B cell (primary cell): ENCODE measurements around the gene NIF3L1. TPM values are rescaled to one million over a fixed set of nuclear protein-coding genes. Genes with fewer than 3 reads are reported as not detected.

ENCODE experiments used
- ATAC-seq: fragments of 200-7000 bp; cut with Tn5 transposase; one replicate; pipeline ENCODE4 v1.10.0; 2021; ENCODE audit warnings: low read depth, mild to moderate bottlenecking, moderate number of reproducible peaks, moderate library complexity
- CTCF ChIA-PET: fragments of 350-600 bp; sonication (Branson Sonifier 250); formaldehyde crosslinking; loops from one replicate; lab custom pipeline; 2021; ENCODE audit warnings: antibody characterized with exemption, inconsistent platforms; lab: Charles Lee
- POLR2A ChIA-PET: fragments of 350-600 bp; sonication (Branson Sonifier 250); formaldehyde crosslinking; loops from one replicate; lab custom pipeline; 2021; ENCODE audit warnings: antibody characterized with exemption; lab: Charles Lee
- DNase-seq: peaks from one replicate; pipeline ENCODE4 v3.0.0; 2013
- H2AFZ ChIP-seq: 2 replicates; pipeline ENCODE4 v1.6.1; 2012; ENCODE audit warnings: mild to moderate bottlenecking, low read depth, low read length; ENCODE audit not compliant: insufficient read depth, poor library complexity, severe bottlenecking
- H3K27ac ChIP-seq, 2 donors: 1 replicate in 1 of 2; 2 replicates in 1 of 2; pipeline ENCODE4 v1.5.1; 2012 to 2013; ENCODE audit warnings: low read length in 2 of 2, mild to moderate bottlenecking in 2 of 2, moderate library complexity in 1 of 2
- H3K27me3 ChIP-seq, 4 experiments: fragments of 200-600 bp in 1 of 4; sonication (generic) in 1 of 4; replicated peaks in 1 of 4; 1 replicate in 2 of 4; 2 replicates in 2 of 4; pipeline versions ENCODE4 v1.6.1 to v1.7.0; 2013 to 2016; ENCODE audit warnings: low read length in 3 of 4, mild to moderate bottlenecking in 2 of 4, mixed read lengths in 1 of 4, moderate library complexity in 1 of 4; ENCODE audit not compliant: insufficient read depth in 4 of 4, control insufficient read depth in 3 of 4; ENCODE audit errors: control extremely low read depth in 1 of 4
- H3K36me3 ChIP-seq, 2 experiments: replicated peaks in 1 of 2; 1 replicate in 1 of 2; 2 replicates in 1 of 2; pipeline versions ENCODE4 v1.6.1 to v1.7.1; 2013; ENCODE audit warnings: low read length in 1 of 2; ENCODE audit not compliant: insufficient read depth in 2 of 2, control insufficient read depth in 1 of 2; ENCODE audit errors: control extremely low read depth in 1 of 2, extremely low read depth in 1 of 2
- H3K4me1 ChIP-seq, 2 donors: fragments of 200-600 bp in 1 of 2; sonication (generic) in 1 of 2; 1 replicate in 1 of 2; 2 replicates in 1 of 2; pipeline versions ENCODE4 v1.5.1 to v1.6.1; 2013 to 2017; ENCODE audit warnings: low read length in 2 of 2; ENCODE audit not compliant: control insufficient read depth in 2 of 2, insufficient read depth in 2 of 2
- H3K4me2 ChIP-seq: replicated peaks from 2 replicates; pipeline ENCODE3; 2012; ENCODE audit warnings: mild to moderate bottlenecking, low read depth, low read length; ENCODE audit not compliant: poor library complexity, severe bottlenecking
- H3K4me3 ChIP-seq, 5 experiments: fragments of 200-600 bp in 1 of 5; sonication (generic) in 1 of 5; 1 replicate in 3 of 5; 2 replicates in 2 of 5; pipeline versions ENCODE4 v1.5.1 to v1.7.0; 2011 to 2016; ENCODE audit warnings: low read length in 4 of 5, mild to moderate bottlenecking in 4 of 5, low read depth in 2 of 5, control low read depth in 1 of 5, moderate library complexity in 1 of 5; ENCODE audit not compliant: insufficient read depth in 1 of 5; ENCODE audit errors: control extremely low read depth in 1 of 5, extremely low read depth in 1 of 5
- H3K79me2 ChIP-seq: fragments of 200-600 bp; sonication (generic); one replicate; pipeline ENCODE4 v1.6.0; 2016; ENCODE audit warnings: low read length; ENCODE audit not compliant: control insufficient read depth, insufficient read depth
- H3K9ac ChIP-seq: fragments of 200-600 bp; sonication (generic); 2 replicates; pipeline ENCODE4 v1.6.1; 2017; ENCODE audit warnings: mild to moderate bottlenecking, low read length, moderate library complexity
- H3K9me3 ChIP-seq, 3 donors: one replicate each; pipeline versions ENCODE4 v1.6.1 to v1.7.1; 2013; ENCODE audit warnings: low read length in 2 of 3; ENCODE audit not compliant: control insufficient read depth in 2 of 3, insufficient read depth in 1 of 3; ENCODE audit errors: control extremely low read depth in 1 of 3
- H4K20me1 ChIP-seq: 2 replicates; pipeline ENCODE4 v1.6.0; 2012; ENCODE audit warnings: mild to moderate bottlenecking, low read length; ENCODE audit not compliant: insufficient read depth, control insufficient read depth, poor library complexity, severe bottlenecking
- H3K27ac Mint-ChIP-seq: one replicate; pipeline ENCODE4 v1.8.0; 2021; ENCODE audit warnings: mixed read lengths
- H3K27me3 Mint-ChIP-seq: one replicate; pipeline ENCODE4 v1.8.0; 2021; ENCODE audit warnings: mixed read lengths
- H3K4me1 Mint-ChIP-seq: one replicate; pipeline ENCODE4 v1.8.0; 2021; ENCODE audit warnings: mixed read lengths
- H3K4me3 Mint-ChIP-seq: one replicate; pipeline ENCODE4 v1.8.0; 2021; ENCODE audit warnings: mixed read lengths
- H3K9me3 Mint-ChIP-seq: one replicate; pipeline ENCODE4 v1.8.0; 2022; ENCODE audit warnings: mixed read lengths; ENCODE audit not compliant: insufficient read depth
- CTCF ChIP-seq: fragments of 200-600 bp; IDR thresholded peaks from one replicate; pipeline ENCODE4 v1.8.0; 2022; ENCODE audit warnings: antibody characterized with exemption, mild to moderate bottlenecking
- EZH2 ChIP-seq: IDR thresholded peaks from 2 replicates; pipeline ENCODE4 v1.6.1; 2012; ENCODE audit warnings: borderline replicate concordance, low read depth, mild to moderate bottlenecking, moderate library complexity, low read length; ENCODE audit not compliant: insufficient read depth, poor library complexity, severe bottlenecking
- WGBS: methylation state at CpG from one replicate; pipeline ENCODE4 v1.1.5; 2013; ENCODE audit warnings: missing lambda C conversion rate; ENCODE audit not compliant: insufficient coverage; 5-methylcytosine and 5-hydroxymethylcytosine counted together
- intact Hi-C: fragments of 100-400 bp; cut with micrococcal nuclease; formaldehyde crosslinking; loops from one replicate; pipeline ENCODE4 v1.10.0; 2022
- polyA minus RNA-seq: library from RNA; depleted of rRNA, polyadenylated mRNA; stranded (reverse); fragments of >200 nt; gene quantifications from 2 replicates; pipeline ENCODE4 v1.2.3, GENCODE V29; 2012
- polyA plus RNA-seq: library from polyadenylated mRNA; depleted of rRNA; stranded (reverse); fragments of >200 nt; gene quantifications from 2 replicates; pipeline ENCODE4 v1.2.3, GENCODE V29; 2012
- total RNA-seq, 2 donors: library from RNA; stranded (reverse); fragments of 120-200 nt in 1 of 2; gene quantifications; 1 replicate in 1 of 2; 2 replicates in 1 of 2; pipeline versions ENCODE4 v1.2.3 to v1.2.4, GENCODE V29; 2013 to 2022

The NIF3L1 gene
- total RNA-seq (26.7 and 32.9 TPM in 2 replicates), polyA plus RNA-seq (13.5 and 22.6 TPM in 2 replicates), polyA minus RNA-seq (17.2 and 23.2 TPM in 2 replicates)
- total RNA-seq (2013): 30.6 TPM

DNA sequence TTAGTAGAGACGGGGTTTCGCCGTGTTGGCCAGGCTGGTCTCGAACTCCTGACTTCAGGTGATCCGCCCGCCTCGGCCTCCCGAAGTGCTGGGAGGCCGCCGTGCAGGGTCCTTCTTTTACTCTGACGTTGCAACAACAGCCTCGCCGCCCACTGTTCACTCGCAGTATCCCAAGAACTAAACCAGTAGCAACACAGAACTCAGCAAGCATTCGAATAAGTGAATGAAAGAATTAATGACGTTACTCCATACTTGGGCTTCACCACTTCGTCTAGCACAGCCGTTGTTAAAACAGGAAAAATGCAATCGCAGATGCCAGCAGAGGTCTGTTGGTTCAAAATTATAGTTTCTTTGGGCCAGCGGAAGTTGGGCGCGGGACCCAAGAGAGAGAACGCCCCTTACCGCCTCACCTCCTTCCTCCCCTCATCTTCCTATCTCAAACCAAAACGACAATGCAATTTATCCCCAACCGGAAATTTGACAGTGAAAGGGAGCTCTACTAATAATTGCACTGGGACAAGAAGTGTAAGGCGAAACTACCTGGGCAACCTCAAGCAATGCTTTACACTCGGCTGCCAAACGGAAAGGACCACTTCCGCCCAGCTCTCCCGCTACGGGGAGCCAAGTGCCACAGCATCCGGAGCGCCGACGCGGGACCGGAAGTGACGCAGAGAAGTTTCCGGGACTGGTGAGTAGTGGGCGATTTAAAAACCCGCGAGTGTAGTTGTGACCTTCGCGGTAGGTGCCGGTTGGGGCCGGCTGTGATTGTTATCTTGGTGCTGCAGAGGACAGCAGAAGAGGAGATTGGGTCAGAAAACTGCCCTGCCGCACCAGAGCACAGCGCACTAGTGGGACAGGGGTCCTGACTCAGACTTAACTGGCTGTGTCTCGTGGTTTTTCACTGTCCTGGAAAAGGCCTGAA is at the start of gene NIF3L1, which contains the start of gene PPIL3:
TSS of gene NIF3L1 (plus strand) at position 668 of the 922 bp plus-strand sequence. CDS start 2,573 bp downstream, outside the sequence.
TSS of gene PPIL3 (minus strand) at position 374 of the 922 bp plus-strand sequence. CDS start 1,462 bp downstream, outside the sequence.
- Mint-ChIP-seq H3K27me3 (no peaks in the 10 kb centered on the region), H3K9me3 (no peaks in the 10 kb centered on the region), H3K4me1 (peaks cover 43% of the 10 kb centered on the region), H3K27ac (peak within 1 kb of the TSS; percentile 98), H3K4me3 (peak within 1 kb of the TSS; percentile 95)
- H3K27me3 ChIP-seq: no peaks in the 10 kb centered on the region
- peak within 1 kb of the TSS; percentile 90 to 93 for H3K27ac ChIP-seq
- H3K4me1 ChIP-seq: peaks cover 15 to 28% of the 10 kb centered on the region in 2 donors
- H3K9me3 ChIP-seq: no peaks in the 10 kb centered on the region
- peak; percentile 98 for DNase-seq
- no peaks in the 10 kb centered on the region for H4K20me1 ChIP-seq
- H3K4me2 ChIP-seq: peak within 1 kb of the TSS; percentile 73
- H3K9ac ChIP-seq: peak within 1 kb of the TSS; percentile 72
- peak; percentile 81 for ATAC-seq
- ChIA-PET POLR2A (interaction anchor here (0.6 to 2.0 kb wide), 8 partner anchors 25 to 1376 kb away, joined by 3 to 54 read pairs (median 5); partner anchors contain the start of genes CFLAR, CLK1, ORC2 and STRADB), CTCF (interaction anchor here (1.0 to 2.1 kb wide), 11 partner anchors 12 to 562 kb away, joined by 3 to 13 read pairs (median 6); partner anchors contain the start of genes CLK1, ORC2, STRADB and TRAK2)
- peak within 1 kb of the TSS; percentile 86 for H2AFZ ChIP-seq
- intact Hi-C loops: loop anchor here (1.0 to 5.0 kb wide), 11 partner anchors 12 to 932 kb away; partner anchors contain the start of genes BZW1, CASP8, CLK1 and HYCC2
- peak within 1 kb of the TSS; percentile 76 to 99 (median 87) for H3K4me3 ChIP-seq
- peaks cover 0 to 33% of the 10 kb centered on the region in 2 experiments for H3K36me3 ChIP-seq
- under 1% methylated on average over 39 of the region's 50 CpGs for WGBS
- no peak for TF ChIP-seq CTCF
- peaks cover 64% of the 10 kb centered on the region for H3K79me2 ChIP-seq

GRCh38 chr2:200839513-200839912 is 49.7 kb upstream of the NIF3L1 start:
- WGBS: 92% methylated on average over 3 of the region's 3 CpGs
- H2AFZ ChIP-seq: no peak overlapping the region
- POLR2A ChIA-PET: no interaction called here

More at GRCh38 chr2:200839513-200839912, 49.7 kb upstream of the NIF3L1 start:
- H4K20me1 ChIP-seq: no peaks in the 10 kb centered on the region
- H3K4me1 Mint-ChIP-seq: no peaks in the 10 kb centered on the region
- H3K9me3 ChIP-seq: peaks cover 4 to 17% (median 10%) of the 10 kb centered on the region in 3 donors
- no peaks in the 10 kb centered on the region for H3K79me2 ChIP-seq
- no peak overlapping the region for H3K4me3 Mint-ChIP-seq
- ATAC-seq (no peak), DNase-seq (no peak)
- H3K27me3 ChIP-seq: no peaks in the 10 kb centered on the region
- H3K4me2 ChIP-seq: no peak overlapping the region
- no peaks in the 10 kb centered on the region for H3K9me3 Mint-ChIP-seq
- no peaks in the 10 kb centered on the region for H3K4me1 ChIP-seq
- no peak overlapping the region for H3K27ac Mint-ChIP-seq
- no peak overlapping the region for H3K9ac ChIP-seq
- no peaks in the 10 kb centered on the region for H3K27me3 Mint-ChIP-seq
- no peak for TF ChIP-seq CTCF
- TF ChIP-seq EZH2: no peak
- intact Hi-C loops: no loop called here
- CTCF ChIA-PET: interaction anchor here (1.1 kb wide), 1 partner anchor 292 kb away, joined by 3 read pairs; no protein-coding TSS in a partner anchor
- H3K27ac ChIP-seq: no peak overlapping the region
- H3K4me3 ChIP-seq: no peak overlapping the region
- no peaks in the 10 kb centered on the region for H3K36me3 ChIP-seq
